ENCODE data around the gene TRIM8.
A peak's percentile ranks its signal among the peaks of the same experiment; 100 is the strongest.

TRIM8 gene, protein sequence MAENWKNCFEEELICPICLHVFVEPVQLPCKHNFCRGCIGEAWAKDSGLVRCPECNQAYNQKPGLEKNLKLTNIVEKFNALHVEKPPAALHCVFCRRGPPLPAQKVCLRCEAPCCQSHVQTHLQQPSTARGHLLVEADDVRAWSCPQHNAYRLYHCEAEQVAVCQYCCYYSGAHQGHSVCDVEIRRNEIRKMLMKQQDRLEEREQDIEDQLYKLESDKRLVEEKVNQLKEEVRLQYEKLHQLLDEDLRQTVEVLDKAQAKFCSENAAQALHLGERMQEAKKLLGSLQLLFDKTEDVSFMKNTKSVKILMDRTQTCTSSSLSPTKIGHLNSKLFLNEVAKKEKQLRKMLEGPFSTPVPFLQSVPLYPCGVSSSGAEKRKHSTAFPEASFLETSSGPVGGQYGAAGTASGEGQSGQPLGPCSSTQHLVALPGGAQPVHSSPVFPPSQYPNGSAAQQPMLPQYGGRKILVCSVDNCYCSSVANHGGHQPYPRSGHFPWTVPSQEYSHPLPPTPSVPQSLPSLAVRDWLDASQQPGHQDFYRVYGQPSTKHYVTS

DNA sequence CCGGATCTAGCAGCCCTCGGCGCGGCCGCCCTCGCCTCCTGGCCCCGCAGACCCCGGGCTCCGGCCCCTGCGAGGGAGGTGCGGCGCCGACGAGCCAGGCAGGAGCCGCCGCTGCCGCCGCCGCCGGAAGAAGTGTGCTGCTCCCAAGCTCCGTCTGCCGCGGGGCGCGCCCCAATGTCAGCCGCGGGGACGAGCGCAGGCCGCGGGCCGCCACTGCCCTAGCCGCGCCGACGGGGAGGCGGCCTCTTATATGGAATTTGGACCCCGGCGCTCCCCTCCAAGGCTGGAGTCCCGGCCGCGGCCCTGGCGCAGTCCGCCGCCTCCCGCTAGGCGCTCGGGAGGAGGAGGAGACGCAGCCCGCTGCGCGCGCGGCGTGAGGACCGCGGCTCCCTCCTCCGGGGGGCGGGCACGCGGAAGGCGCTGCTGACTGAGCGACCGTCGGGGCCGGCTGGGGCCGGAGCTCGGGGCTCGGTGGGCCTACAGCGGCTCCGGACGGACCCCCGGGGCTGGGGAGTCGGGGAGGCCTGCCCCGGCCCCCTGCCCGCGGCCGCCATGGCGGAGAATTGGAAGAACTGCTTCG, at the start of gene TRIM8:
Gene TRIM8, plus strand, starts transcription at position 414 of the 580 bp plus-strand sequence. Its CDS starts 139 bp downstream, at position 553.
- TF ChIP-seq, protein P1, sequence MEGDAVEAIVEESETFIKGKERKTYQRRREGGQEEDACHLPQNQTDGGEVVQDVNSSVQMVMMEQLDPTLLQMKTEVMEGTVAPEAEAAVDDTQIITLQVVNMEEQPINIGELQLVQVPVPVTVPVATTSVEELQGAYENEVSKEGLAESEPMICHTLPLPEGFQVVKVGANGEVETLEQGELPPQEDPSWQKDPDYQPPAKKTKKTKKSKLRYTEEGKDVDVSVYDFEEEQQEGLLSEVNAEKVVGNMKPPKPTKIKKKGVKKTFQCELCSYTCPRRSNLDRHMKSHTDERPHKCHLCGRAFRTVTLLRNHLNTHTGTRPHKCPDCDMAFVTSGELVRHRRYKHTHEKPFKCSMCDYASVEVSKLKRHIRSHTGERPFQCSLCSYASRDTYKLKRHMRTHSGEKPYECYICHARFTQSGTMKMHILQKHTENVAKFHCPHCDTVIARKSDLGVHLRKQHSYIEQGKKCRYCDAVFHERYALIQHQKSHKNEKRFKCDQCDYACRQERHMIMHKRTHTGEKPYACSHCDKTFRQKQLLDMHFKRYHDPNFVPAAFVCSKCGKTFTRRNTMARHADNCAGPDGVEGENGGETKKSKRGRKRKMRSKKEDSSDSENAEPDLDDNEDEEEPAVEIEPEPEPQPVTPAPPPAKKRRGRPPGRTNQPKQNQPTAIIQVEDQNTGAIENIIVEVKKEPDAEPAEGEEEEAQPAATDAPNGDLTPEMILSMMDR (IDR thresholded peaks at IDR 0.05; ENCODE audit: insufficient read depth, missing control alignments): no peak
- no peak for DNase-seq (ENCODE audit: insufficient read length, low spot score)
- no peak for FAIRE-seq

DNA sequence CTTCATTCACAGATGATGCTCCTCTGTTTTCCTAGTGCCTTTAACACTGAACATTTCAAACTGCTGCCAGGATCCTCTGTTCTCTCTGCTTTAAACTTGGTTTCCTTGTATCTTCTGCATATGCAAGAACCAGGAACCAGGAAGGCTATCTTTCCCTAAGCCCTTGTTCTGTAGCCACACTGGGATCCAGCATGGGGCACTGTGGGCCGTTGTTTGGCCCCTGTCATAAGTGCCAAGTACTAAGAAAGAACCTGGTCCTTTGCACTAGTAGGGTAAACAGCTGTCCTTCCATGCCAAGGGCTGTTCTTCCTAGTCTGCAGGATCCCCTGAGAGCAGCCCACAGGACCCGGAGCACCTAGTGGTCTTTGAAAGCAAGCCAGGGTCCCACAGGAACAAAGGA, 49.0 kb upstream of the TRIM8 start:
- TF ChIP-seq, protein P1 (IDR thresholded peaks at IDR 0.05; ENCODE audit: insufficient read depth, missing control alignments): no peak
- FAIRE-seq (no peak), DNase-seq (ENCODE audit: insufficient read length, low spot score) (no peak)

DNA sequence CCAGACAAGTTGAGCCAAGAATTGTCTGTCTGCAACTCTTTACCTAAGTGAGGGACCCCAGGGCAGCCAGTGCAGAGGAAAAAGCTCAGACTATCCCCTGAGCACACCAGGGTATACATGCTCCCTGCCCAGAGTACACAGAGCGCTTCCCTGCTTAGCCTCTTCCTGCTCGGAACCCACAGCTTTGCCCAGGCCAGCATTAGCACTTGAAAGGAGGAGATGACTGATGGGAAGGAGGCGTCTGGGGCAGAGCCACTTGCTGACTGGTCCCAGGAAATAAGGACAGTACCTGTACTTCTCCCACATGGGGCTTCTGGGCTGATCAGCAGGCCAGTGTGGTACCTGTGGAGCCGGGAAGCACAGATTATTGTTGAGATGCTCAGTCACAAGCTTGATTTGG, 48.4 kb upstream of the TRIM8 start:
- TF ChIP-seq, protein P1 (IDR thresholded peaks at IDR 0.05; ENCODE audit: insufficient read depth, missing control alignments): no peak
- DNase-seq (ENCODE audit: insufficient read length, low spot score) (no peak), FAIRE-seq (no peak)

DNA sequence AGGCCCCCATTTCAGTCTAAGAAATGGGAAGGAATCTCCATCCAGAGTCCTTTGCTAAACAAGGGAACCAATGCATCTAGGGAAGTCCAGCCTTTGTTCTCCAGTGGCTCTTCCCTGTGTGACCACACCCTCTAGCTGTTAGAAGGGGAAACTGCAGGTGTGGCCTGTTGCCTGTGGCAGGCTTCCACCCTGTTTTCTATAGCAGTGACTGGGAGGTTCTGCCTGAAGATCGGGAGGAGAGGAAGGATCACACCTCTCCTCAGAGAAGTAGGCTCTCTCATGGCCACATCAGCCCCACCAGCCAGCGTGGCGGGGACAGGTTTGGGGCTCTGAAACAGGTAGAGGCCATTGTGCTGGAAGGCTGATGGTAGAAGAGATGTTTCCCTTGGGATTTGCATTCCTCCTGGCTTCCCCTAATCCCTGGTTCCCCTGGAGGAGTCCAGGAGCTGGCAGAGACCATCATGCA, 47.7 kb upstream of the TRIM8 start:
- FAIRE-seq: no peak
- DNase-seq (ENCODE audit: insufficient read length, low spot score): peak; percentile 81
- TF ChIP-seq, protein P1 (IDR thresholded peaks at IDR 0.05; ENCODE audit: insufficient read depth, missing control alignments): peak; percentile 74

DNA sequence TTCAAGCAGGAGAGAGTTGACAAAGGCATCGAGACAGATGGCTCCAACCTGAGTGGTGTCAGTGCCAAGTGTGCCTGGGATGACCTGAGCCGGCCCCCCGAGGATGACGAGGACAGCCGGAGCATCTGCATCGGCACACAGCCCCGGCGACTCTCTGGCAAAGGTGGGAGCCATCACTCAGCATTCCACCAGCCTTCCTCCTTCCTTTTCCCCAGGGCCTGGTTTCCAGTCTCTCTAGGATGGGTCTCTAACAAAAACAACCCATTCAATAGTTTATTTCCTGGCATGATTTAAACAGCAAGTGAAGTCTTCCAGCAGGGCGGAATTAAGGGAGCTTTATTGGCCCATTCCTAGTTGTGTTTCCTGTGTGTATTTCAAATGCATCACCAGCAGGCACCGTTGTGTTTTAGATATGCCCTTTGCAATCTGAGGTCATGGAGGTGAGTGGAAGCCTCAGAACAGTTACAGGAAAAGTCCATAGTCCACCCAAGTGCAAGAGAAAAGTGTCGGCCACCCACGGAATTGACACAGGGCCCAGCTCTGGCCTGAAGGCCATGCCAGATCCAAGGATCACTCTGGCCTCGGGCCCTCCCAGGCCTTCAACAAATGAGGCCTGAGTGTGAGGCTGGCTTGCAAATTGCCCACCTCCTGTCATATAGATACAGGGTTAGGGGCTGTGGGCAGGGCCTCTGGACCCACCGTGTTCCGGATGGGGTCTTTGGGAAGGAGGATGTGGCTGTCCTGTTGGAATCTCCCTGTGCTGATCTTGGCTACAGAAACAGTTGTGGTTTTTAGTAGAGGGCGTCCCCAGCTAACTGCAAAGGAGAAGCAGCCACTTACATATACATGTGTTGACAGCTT, 46.9 kb upstream of the TRIM8 start:
- FAIRE-seq: no peak
- DNase-seq (ENCODE audit: insufficient read length, low spot score): no peak
- TF ChIP-seq, protein P1 (IDR thresholded peaks at IDR 0.05; ENCODE audit: insufficient read depth, missing control alignments): no peak

DNA sequence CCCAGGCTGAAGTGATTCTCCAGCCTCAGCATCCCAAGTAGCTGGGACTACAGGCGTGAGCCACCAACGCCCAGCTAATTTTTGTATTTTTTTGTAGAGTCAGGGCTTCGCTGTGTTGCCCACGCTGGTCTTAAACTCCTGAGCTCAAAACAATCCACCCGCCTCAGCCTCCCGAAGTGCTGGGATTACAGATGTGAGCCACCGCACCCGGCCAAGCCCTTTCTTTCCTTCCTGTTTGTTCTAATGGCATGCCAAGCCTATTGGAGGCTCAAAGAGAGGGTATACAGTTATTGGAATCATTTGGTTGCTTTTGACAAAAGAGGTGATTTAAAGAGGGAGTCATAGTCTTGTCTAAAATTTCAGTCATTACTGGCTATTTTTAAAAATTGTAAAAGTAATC, 46.0 kb upstream of the TRIM8 start:
- FAIRE-seq (no peak), DNase-seq (ENCODE audit: insufficient read length, low spot score) (no peak)
- TF ChIP-seq, protein P1 (IDR thresholded peaks at IDR 0.05; ENCODE audit: insufficient read depth, missing control alignments): no peak
